DMS53 treated with DMSO at 0.1 percent for 48 hours (cell line): ENCODE results near the gene CIB1.
A peak's percentile ranks its signal among the peaks of the same experiment; 100 is the strongest.
"Not testable (repeated sequence)": the region's sequence is repeated elsewhere in the genome, so short reads cannot be mapped to it uniquely, and the experiment has no call there.

Experiments used
- DNase-seq: peaks from one replicate; lab custom pipeline; 2025; ENCODE audit not compliant: unreplicated experiment; lab: John Stamatoyannopoulos, UW

The CIB1 gene

DNA sequence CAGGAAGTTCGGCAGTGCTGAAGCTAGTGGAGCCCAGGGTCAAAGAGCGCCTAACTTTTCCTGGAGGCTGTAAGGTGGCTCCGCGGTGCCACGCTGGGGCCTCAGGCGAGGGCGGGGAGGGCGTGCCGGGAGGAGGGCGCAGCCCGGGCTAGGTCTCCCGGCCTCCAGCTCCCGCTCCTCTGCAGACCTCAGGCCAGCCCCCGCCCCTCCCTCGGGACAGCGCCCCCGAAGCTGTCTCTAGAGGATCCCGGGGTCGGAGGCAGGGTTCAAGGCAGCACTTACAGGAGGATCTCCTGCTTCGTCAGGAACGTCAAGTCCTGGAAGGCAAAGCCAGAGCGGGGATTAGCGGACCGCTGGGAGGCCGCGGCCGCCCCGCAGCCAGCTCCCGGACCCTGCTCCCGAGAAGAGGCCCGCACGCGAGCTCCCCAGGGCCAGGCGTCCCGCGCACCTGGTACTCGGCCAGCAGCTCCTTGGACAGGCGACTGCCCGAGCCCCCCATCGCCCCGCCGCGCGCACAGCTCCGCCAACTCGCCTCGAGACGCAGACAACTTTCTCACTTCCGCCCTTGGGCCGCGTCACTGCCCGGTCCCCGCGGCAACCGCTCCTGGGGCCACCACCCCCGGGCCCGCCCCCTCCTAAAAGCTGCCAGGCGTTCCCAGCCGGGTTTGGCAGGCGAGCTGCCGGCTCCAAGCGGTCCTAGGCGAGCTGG is at the start of gene CIB1:
CIB1 (minus strand) TSS at position 555 of the 709 bp plus-strand sequence; CDS start at position 499, 56 bp downstream.
- no peak for DNase-seq

DNA sequence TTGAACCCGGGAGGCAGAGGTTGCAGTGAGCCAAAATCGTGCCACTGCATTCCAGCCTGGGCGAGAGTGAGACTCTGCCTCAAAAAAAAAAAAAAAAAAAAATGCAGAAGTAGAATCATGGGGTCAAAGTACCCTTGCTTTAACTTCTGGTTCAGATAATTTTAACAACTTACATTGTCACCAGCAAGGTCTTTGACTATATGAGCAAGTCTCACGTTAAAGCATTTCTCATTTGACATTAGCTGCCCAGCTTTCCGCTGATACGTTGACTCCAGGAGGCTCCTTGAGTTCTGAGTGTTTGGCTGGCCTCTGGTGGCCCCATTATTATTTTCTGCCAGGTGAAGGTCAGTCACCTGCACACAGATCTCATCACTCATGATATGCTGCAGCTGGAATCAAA is 47.9 kb upstream of the CIB1 start:
- DNase-seq, result not testable (repeated sequence)

- DNase-seq, result not testable (repeated sequence)
Observed at GRCh38 chr15:90280743-90281142, 47.0 kb upstream of the CIB1 start.

GRCh38 chr15:90278467-90278866 is 44.7 kb upstream of the CIB1 start:
- DNase-seq, result not testable (repeated sequence)

GRCh38 chr15:90271459-90272166 is 37.9 kb upstream of the CIB1 start:
- DNase-seq, result no peak

GRCh38 chr15:90270502-90271150 is 36.9 kb upstream of the CIB1 start:
- no peak for DNase-seq

GRCh38 chr15:90268415-90268814 is 34.7 kb upstream of the CIB1 start:
- no peak for DNase-seq

DNA sequence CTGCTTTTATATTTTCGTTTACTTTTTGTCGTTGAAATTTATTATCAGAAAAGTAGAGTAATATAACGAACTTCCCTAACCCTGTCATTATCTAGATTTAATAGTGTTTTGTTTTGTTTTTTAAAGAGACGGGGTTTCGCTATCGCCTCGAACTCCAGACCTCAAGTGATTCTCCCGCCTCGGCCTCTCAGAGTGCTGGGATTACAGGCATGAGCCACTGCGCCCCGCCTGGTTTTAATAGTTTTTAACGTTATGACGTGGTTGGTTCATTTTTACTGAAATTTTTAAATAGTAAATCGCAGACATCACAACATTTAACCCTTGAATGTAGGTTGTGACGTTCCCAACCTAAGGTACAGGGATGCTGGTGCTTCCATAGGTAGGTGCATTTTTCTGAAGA is 32.7 kb upstream of the CIB1 start:
- DNase-seq, result no peak

DNA sequence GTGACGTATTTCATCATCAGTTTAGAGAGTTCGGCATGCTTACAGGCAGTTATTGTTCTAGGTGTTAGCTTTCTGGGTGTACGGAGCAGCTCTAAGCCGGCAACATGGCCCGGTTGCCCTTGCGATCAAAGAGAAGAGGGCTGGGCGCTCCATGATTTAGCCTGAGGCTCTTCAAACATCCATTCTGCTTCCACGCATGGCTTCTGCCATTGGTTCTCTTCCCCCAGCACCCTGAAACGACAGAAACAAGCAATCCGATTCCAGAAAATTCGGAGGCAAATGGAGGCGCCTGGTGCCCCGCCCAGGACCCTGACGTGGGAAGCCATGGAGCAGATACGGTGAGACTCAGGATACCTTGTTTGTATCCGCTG is 32.3 kb upstream of the CIB1 start:
- DNase-seq, result peak; percentile 34

DNA sequence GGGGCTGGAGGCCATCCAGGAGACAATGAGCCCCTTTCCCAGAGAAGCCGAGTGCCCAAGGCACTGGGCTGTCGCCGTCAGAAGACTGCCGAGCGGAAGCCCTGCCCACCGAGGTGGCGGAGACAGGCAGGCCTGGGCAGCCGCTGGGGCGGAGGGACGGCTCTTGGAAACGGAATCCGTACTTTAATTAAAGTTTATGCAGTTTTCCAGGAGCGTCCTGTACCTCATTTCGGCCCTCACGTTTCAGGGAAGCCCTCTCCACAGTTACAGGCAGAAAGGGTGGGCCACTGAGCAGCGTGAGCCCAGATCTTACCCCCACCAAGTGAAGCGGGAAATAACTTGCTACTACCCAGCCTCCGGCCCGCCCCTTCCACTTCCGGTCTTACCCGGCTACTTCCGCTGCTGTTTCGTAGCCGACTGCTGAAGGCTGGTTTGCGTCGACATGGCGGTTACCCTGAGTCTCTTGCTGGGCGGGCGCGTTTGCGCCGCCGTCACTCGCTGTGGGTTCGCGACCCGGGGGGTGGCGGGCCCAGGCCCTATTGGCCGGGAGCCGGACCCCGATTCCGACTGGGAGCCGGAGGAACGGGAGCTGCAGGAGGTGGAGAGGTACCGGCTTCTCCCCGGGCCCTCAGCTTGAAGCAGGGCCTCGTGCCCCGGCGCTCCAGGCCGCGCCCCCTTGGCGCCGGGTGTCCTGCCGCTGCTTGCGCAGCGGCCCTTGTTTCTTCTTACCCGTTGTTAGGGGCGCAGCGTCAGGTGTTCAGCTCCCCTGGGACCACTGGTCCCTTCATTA is 31.7 kb upstream of the CIB1 start, which contains the start of gene NGRN:
NGRN (plus strand) TSS at position 402 of the 790 bp plus-strand sequence; CDS start at position 443, 41 bp downstream.
- DNase-seq, result peak; percentile 71

GRCh38 chr15:90264671-90265070 is 30.9 kb upstream of the CIB1 start:
- no peak for DNase-seq

GRCh38 chr15:90262426-90262825 is 28.7 kb upstream of the CIB1 start:
- no peak for DNase-seq

GRCh38 chr15:90261811-90262210 is 28.1 kb upstream of the CIB1 start:
- no peak for DNase-seq

DNA sequence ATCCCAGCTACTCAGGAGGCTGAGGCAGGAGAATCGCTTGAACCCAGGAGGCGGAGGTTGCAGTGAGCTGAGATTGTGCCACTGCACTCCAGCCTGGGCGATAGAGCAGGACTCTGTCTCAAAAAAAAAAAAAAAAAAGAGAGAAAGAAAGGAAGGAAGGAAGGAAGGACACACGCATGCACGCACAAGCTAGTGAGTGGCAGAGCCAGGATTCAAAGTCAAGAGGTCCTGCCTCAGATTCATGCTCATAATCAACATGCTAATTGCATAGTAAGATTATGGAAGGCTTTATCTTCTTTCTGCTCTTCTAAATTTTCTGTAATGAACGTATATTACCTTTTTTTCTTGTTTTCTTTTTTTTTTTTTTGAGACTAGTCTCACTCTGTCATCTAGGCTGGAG is 27.0 kb upstream of the CIB1 start:
- not testable (repeated sequence) for DNase-seq

DNA sequence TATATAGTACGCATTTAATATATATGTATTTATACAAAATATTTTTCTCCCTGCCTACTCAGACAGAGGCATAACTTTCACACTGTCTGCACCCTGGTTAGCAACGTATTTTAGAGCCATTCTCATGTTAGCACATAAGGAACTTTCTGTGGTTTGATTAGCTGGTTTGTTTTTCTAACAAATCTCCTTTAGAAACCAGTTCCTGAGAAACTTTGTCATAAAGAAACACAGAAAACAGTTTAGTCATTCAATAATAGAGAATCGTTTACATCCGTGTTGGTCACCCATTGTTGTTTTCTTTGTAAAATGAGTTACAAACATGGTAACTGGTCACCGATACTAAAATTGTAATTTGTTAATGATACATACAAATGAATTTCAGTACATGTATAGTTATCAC is 25.8 kb upstream of the CIB1 start:
- no peak for DNase-seq

- no peak for DNase-seq
Observed at GRCh38 chr15:90257776-90258175, 24.0 kb upstream of the CIB1 start.

DNA sequence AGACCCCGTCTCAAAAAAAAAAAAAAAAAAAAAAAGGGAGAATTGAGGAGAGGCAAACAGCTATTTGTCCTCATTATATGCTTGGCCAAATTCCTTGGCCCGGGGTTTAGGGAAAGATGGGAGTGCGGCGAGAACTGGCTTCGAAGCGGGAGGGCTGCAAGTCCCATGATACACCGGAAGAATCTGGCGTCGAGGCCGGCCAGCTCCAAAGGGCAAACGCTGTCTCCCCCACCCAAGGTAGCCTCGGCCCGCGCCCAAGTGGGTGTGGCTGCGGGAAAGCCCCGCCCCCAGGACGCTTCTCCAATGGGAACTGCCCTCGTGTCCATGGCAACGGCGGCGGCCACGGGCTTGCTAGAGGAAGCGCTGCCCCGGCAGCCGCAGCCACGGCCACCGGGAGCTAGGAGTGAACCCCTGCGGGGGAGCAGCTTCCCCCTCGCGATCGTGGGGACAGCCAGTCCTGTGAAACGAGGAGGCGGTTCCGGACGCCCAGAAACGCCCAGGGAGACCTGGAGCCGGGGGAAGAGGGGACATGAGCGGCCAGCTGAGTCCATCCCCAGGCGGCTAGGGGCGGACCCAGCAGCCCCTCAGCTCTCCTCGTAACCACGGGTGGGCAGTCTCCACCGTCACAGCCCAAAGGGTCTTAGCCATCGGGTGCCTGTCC is 15.6 kb upstream of the CIB1 start, which contains the start of gene TTLL13:
TTLL13 (plus strand) TSS at position 354 of the 661 bp plus-strand sequence. CDS start 1,075 bp downstream, outside the sequence.
- peak; percentile 46 for DNase-seq

DNA sequence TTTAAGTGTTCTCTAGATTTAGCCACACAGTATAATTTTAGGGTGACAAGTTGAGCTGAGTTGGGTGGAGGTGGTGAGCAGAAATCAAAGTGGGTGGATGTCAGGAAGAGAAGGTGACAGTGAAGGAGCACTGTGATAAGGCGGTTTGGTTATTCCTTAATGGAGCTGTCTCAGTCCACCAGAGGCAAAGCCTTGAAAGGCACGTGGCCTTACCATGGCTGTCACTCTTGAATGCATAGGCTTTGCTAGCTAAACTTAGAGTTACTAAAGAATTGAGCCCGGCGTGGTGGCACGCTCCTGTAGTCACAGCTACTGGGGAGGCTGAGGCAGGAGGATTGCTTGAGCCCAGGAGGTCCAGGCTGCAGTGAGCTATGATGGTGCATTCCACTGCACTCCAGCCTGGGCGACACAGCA is 15.1 kb upstream of the CIB1 start:
- peak; percentile 3 for DNase-seq

- no peak for DNase-seq
Observed at GRCh38 chr15:90243943-90244639, 10.3 kb upstream of the CIB1 start.
